Common myeloid progenitor, CD34-positive (primary cell): ENCODE results near the gene TMBIM4.

ENCODE experiments used
- CTCF ChIA-PET: fragments of 350-600 bp; sonication (Branson Sonifier 250); formaldehyde crosslinking; loops from one replicate; lab custom pipeline; 2021; ENCODE audit warnings: antibody characterized with exemption; lab: Charles Lee
- POLR2A ChIA-PET: fragments of 350-600 bp; sonication (Branson Sonifier 250); formaldehyde crosslinking; loops from one replicate; lab custom pipeline; 2021; ENCODE audit warnings: antibody characterized with exemption; lab: Charles Lee
- DNase-seq, 3 donors: peaks; one replicate each; pipeline versions ENCODE4 v3.0.0 to v3.0.0-alpha.2; 2013
- H3K27ac ChIP-seq, 2 experiments: 1 replicate in 1 of 2; 2 replicates in 1 of 2; pipeline ENCODE4 v1.7.0; 2013; ENCODE audit warnings: inconsistent platforms in 2 of 2, low read length in 2 of 2, mild to moderate bottlenecking in 2 of 2, low read depth in 1 of 2, moderate library complexity in 1 of 2; ENCODE audit not compliant: severe bottlenecking in 2 of 2, insufficient read depth in 1 of 2, poor library complexity in 1 of 2
- H3K27me3 ChIP-seq, 5 experiments: replicated peaks in 2 of 5; 1 replicate in 3 of 5; 2 replicates in 2 of 5; pipeline versions ENCODE4 v1.6.1 to v1.7.0; 2013; ENCODE audit warnings: low read length in 4 of 5, mild to moderate bottlenecking in 2 of 5, moderate library complexity in 2 of 5, inconsistent platforms in 1 of 5; ENCODE audit not compliant: insufficient read depth in 5 of 5, control insufficient read depth in 4 of 5
- H3K36me3 ChIP-seq, 4 experiments: 1 replicate in 2 of 4; 2 replicates in 2 of 4; pipeline versions ENCODE4 v1.6.1 to v1.7.0; 2013; ENCODE audit warnings: low read length in 3 of 4, control low read depth in 1 of 4, mild to moderate bottlenecking in 1 of 4; ENCODE audit not compliant: control insufficient read depth in 4 of 4, insufficient read depth in 4 of 4
- H3K4me1 ChIP-seq, 4 experiments: 1 replicate in 3 of 4; 2 replicates in 1 of 4; pipeline versions ENCODE4 v1.6.1 to v1.7.1; 2013; ENCODE audit warnings: low read length in 3 of 4, mild to moderate bottlenecking in 3 of 4, control low read depth in 1 of 4, inconsistent platforms in 1 of 4, moderate library complexity in 1 of 4; ENCODE audit not compliant: control insufficient read depth in 4 of 4, insufficient read depth in 4 of 4; ENCODE audit errors: control extremely low read depth in 1 of 4
- H3K4me3 ChIP-seq, 7 experiments: 1 replicate in 4 of 7; 2 replicates in 3 of 7; pipeline versions ENCODE4 v1.5.1 to v1.7.0; 2013; ENCODE audit warnings: mild to moderate bottlenecking in 7 of 7, low read length in 6 of 7, moderate library complexity in 6 of 7, inconsistent platforms in 2 of 7, low read depth in 2 of 7, control low read depth in 1 of 7; ENCODE audit not compliant: insufficient read depth in 4 of 7, control insufficient read depth in 1 of 7; ENCODE audit errors: extremely low read depth in 1 of 7
- H3K9me3 ChIP-seq, 5 experiments: 1 replicate in 4 of 5; 2 replicates in 1 of 5; pipeline versions ENCODE4 v1.6.1 to v1.7.1; 2013; ENCODE audit warnings: low read length in 4 of 5, mild to moderate bottlenecking in 2 of 5, inconsistent platforms in 1 of 5, low read depth in 1 of 5, moderate library complexity in 1 of 5; ENCODE audit not compliant: control insufficient read depth in 4 of 5, insufficient read depth in 2 of 5; ENCODE audit errors: control extremely low read depth in 1 of 5
- WGBS: methylation state at CpG from one replicate; pipeline ENCODE4 v1.1.5; 2013; ENCODE audit not compliant: insufficient coverage; 5-methylcytosine and 5-hydroxymethylcytosine counted together

The TMBIM4 gene

GRCh38 chr12:66168410-66168809 is 1.4 kb downstream of the TMBIM4 start:
- peak in 1 of 3 donors; percentile 15 for DNase-seq
- Histone ChIP-seq H3K27me3 (no peaks in the 10 kb centered on the region), H3K36me3 (peaks cover 3 to 15% (median 8%) of the 10 kb centered on the region in 4 experiments), H3K4me3 (peak overlapping the region in 6 of 7 experiments; percentile 87 to 97 (median 92)), H3K27ac (peak overlapping the region in 1 of 2 experiments; percentile 98), H3K9me3 (peaks cover 0 to 7% (median 3%) of the 10 kb centered on the region in 5 experiments), H3K4me1 (peaks cover 10 to 22% (median 12%) of the 10 kb centered on the region in 4 experiments)
- 76% methylated on average over 6 of the region's 8 CpGs for WGBS
- POLR2A ChIA-PET, result interaction anchor here (1.9 kb wide), 1 partner anchor 23 kb away, joined by 13 read pairs; no protein-coding TSS in a partner anchor
- CTCF ChIA-PET, result interaction anchor here (0.7 to 2.6 kb wide), 13 partner anchors 10 to 239 kb away, joined by 3 to 21 read pairs (median 5); partner anchors contain the start of gene IRAK3

DNA sequence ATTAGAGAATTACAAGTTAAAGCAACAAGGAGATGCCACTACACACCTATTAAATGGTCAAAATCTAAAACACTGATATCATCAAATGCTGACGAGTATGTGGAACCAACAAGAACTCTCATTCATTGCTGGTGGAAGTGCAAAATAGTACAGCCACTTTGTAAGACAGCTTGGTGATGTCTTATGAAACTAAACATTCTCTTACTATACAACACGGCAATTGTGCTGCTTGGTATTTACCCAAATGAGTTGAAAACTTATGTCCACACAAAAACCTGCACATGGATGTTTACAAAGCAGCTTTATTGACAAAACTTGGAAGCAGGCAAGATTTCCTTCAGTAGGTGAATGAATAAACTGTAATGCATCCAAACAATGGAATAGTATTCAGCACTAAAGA is 3.2 kb downstream of the TMBIM4 start:
- Histone ChIP-seq H3K9me3 (peaks cover 0 to 7% (median 3%) of the 10 kb centered on the region in 5 experiments), H3K27ac (no peak overlapping the region), H3K4me1 (peaks cover 10 to 22% (median 12%) of the 10 kb centered on the region in 4 experiments), H3K27me3 (no peaks in the 10 kb centered on the region), H3K4me3 (no peak overlapping the region), H3K36me3 (peaks cover 3 to 15% (median 8%) of the 10 kb centered on the region in 4 experiments)
- DNase-seq, result no peak
- ChIA-PET CTCF (no interaction called here), POLR2A (no interaction called here)
- WGBS, result no CpG with 5 or more reads among the region's 2 CpGs

DNA sequence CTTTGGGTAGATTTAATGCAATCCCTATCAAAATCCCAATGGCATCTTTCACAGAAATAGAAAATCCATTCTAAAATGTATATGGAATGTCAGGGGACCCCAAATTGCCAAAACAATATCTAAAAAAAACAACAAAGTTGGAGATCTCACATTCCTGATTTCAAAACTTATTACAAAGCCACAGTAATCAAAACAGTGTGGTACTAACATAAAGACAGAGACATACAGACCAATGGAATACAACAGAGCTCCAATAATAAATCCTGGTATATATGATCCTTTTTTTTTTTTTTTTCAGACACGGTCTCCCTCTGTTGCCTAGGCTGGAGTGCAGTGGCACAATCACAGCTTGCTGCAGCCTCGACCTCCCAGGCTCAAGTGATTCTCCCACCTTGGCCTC is 4.7 kb downstream of the TMBIM4 start:
- H3K27ac ChIP-seq, result no peak overlapping the region
- ChIA-PET POLR2A (no interaction called here), CTCF (no interaction called here)
- no peak overlapping the region for H3K4me3 ChIP-seq
- peaks cover 0 to 10% (median 3%) of the 10 kb centered on the region in 5 experiments for H3K9me3 ChIP-seq
- no peak for DNase-seq
- WGBS, result 100% methylated on average over 1 of the region's 2 CpGs
- no peaks in the 10 kb centered on the region for H3K27me3 ChIP-seq
- H3K4me1 ChIP-seq, result peaks cover 8 to 19% (median 12%) of the 10 kb centered on the region in 4 experiments
- H3K36me3 ChIP-seq, result peaks cover 5 to 19% (median 13%) of the 10 kb centered on the region in 4 experiments

DNA sequence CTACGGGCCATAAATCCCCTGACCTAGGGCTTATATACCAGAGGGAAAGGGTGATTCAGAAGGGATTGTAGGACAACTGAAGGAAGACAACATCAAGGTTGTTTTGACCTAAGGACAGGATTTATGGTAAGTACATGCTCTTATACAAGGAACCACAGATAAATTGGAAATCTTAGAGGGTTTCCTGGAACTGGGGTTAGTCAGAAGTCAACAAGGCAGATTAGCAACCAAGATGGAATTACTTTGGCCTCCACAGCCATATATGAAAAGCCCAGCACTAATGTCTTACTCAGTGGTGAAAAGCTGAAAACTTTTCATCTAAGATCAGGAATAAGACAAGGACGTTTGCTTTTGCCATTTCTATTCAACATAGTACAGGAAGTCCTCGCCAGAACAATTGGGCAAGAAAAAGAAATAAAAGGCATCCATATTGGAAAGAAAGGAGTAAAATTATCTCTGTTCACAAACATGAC is 5.4 kb downstream of the TMBIM4 start:
- ChIA-PET POLR2A (no interaction called here), CTCF (no interaction called here)

DNA sequence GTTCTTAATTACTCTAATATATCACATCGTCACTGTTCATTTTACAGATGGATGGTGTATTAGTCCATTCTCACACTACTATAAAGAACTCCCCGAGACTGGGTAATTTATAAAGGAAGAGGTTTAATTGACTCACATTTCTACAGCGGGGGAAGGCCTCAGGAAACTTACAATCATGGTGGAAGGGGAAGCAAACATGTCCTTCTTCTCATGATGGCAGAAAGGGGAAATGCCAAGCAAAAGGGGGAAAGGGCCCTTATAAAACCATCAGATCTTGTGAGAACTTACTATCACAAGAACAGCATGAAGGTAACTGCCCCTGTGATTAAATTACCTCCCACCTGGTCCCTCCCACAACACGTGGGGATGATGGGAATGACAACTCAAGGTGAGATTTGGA is 6.5 kb downstream of the TMBIM4 start:
- WGBS, result 100% methylated on average over 1 of the region's 4 CpGs
- ChIA-PET POLR2A (no interaction called here), CTCF (interaction anchor here (1.3 kb wide), 1 partner anchor 19 kb away, joined by 3 read pairs; no protein-coding TSS in a partner anchor)
- no peak overlapping the region for H3K4me3 ChIP-seq
- H3K4me1 ChIP-seq, result peaks cover 2 to 11% (median 5%) of the 10 kb centered on the region in 4 experiments
- H3K9me3 ChIP-seq, result peaks cover 0 to 12% (median 3%) of the 10 kb centered on the region in 5 experiments
- H3K36me3 ChIP-seq, result peaks cover 17 to 35% (median 23%) of the 10 kb centered on the region in 4 experiments
- peak in 1 of 3 donors; percentile 42 for DNase-seq
- no peaks in the 10 kb centered on the region for H3K27me3 ChIP-seq
- no peak overlapping the region for H3K27ac ChIP-seq

More for the DNA sequence above, 5.4 kb downstream of the TMBIM4 start:
- peaks cover 0 to 12% (median 3%) of the 10 kb centered on the region in 5 experiments for H3K9me3 ChIP-seq
- 100% methylated on average over 1 of the region's 3 CpGs for WGBS
- peaks cover 12 to 27% (median 19%) of the 10 kb centered on the region in 4 experiments for H3K36me3 ChIP-seq
- DNase-seq, result no peak
- no peaks in the 10 kb centered on the region for H3K27me3 ChIP-seq
- H3K27ac ChIP-seq, result no peak overlapping the region
- no peak overlapping the region for H3K4me3 ChIP-seq
- H3K4me1 ChIP-seq, result peaks cover 8 to 19% (median 12%) of the 10 kb centered on the region in 4 experiments

- 90% methylated on average over 2 of the region's 2 CpGs for WGBS
- no peaks in the 10 kb centered on the region for H3K27me3 ChIP-seq
- H3K4me1 ChIP-seq, result peaks cover 0 to 5% (median under 1%) of the 10 kb centered on the region in 4 experiments
- CTCF ChIA-PET, result interaction anchor here (0.9 to 1.3 kb wide), 2 partner anchors 18 to 35 kb away, joined by 3 read pairs; no protein-coding TSS in a partner anchor
- H3K9me3 ChIP-seq, result peaks cover 0 to 12% (median 3%) of the 10 kb centered on the region in 5 experiments
- H3K27ac ChIP-seq, result no peak overlapping the region
- peaks cover 17 to 35% (median 22%) of the 10 kb centered on the region in 4 experiments for H3K36me3 ChIP-seq
- POLR2A ChIA-PET, result no interaction called here
- DNase-seq, result no peak
- H3K4me3 ChIP-seq, result no peak overlapping the region
These were observed 7.1 kb downstream of the TMBIM4 start for GRCh38 chr12:66162701-66163100.

DNA sequence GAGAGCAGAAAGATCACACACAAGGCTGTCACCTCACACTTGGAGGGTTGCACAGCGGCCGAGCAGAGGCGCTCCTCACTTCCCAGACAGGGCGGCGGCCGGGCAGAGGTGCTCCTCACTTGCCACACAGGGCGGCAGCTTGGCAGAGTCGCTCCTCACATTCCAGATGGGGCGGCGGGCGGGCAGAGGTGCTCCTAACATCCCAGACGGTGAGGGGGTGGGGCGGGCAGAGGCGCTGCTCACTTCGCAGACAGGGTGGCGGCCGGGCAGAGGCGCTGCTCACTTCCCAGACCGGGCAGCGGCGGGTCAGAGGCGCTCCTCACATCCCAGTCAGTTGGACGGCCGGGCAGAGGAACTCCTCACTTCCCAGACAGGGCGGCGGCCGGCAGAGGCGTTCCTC is 9.1 kb downstream of the TMBIM4 start:
- no peak overlapping the region for H3K27ac ChIP-seq
- DNase-seq, result no peak
- peaks cover 0 to 12% (median under 1%) of the 10 kb centered on the region in 5 experiments for H3K9me3 ChIP-seq
- peaks cover 8 to 29% (median 18%) of the 10 kb centered on the region in 4 experiments for H3K36me3 ChIP-seq
- no peak overlapping the region for H3K4me3 ChIP-seq
- WGBS, result 95% methylated on average over 18 of the region's 28 CpGs
- H3K4me1 ChIP-seq, result no peaks in the 10 kb centered on the region
- no peaks in the 10 kb centered on the region for H3K27me3 ChIP-seq
- ChIA-PET CTCF (interaction anchor here (1.5 to 2.2 kb wide), 4 partner anchors 9 to 17 kb away, joined by 3 to 8 read pairs (median 6); partner anchors contain the start of gene TMBIM4), POLR2A (no interaction called here)
